Vagina (tissue), 2 donors: Measurements from ENCODE around the gene IMMP2L. TPM values are rescaled to one million over a fixed set of nuclear protein-coding genes. Genes with fewer than 3 reads are reported as not detected.

Source experiments
- DNase-seq, 2 donors: peaks; one replicate each; pipeline ENCODE4 v3.0.0-alpha.2; 2017; ENCODE audit errors: extremely low spot score in 2 of 2
- H3K27ac ChIP-seq: fragments of 200-600 bp; sonication (generic); one replicate; pipeline ENCODE4 v1.5.1; 2019
- H3K27me3 ChIP-seq: fragments of 200-600 bp; sonication (generic); one replicate; pipeline ENCODE4 v1.5.1; 2019
- H3K36me3 ChIP-seq, 2 donors: fragments of 200-600 bp; sonication (generic); one replicate each; pipeline ENCODE4 v1.5.1; 2017 to 2019
- H3K4me1 ChIP-seq: fragments of 200-600 bp; sonication (generic); one replicate; pipeline ENCODE4 v1.5.1; 2019
- H3K4me3 ChIP-seq, 2 donors: fragments of 200-600 bp; sonication (generic); 1 replicate in 1 of 2; 2 replicates in 1 of 2; pipeline ENCODE4 v1.5.1; 2016 to 2019
- H3K9me3 ChIP-seq: fragments of 200-600 bp; sonication (generic); one replicate; pipeline ENCODE4 v1.5.1; 2019
- CTCF ChIP-seq, 3 experiments: fragments of 450-650 bp in 2 of 3; fragments of 200-600 bp in 1 of 3; sonication (generic) in 1 of 3; IDR thresholded peaks; one replicate each; pipeline ENCODE4 v1.5.1; 2017 to 2019; ENCODE audit warnings: antibody characterized with exemption in 3 of 3, mild to moderate bottlenecking in 2 of 3, moderate library complexity in 2 of 3
- POLR2A ChIP-seq, 2 donors: fragments of 450-650 bp; IDR thresholded peaks; one replicate each; pipeline ENCODE4 v1.6.1; 2017; ENCODE audit warnings: antibody characterized with exemption in 2 of 2, mild to moderate bottlenecking in 2 of 2, moderate library complexity in 2 of 2
- POLR2AphosphoS5 ChIP-seq, 2 donors: sonication (generic); formaldehyde crosslinking; IDR thresholded peaks; one replicate each; pipeline ENCODE4 v1.9.0; 2017; ENCODE audit warnings: antibody characterized with exemption in 2 of 2, mild to moderate bottlenecking in 2 of 2, low read depth in 1 of 2; ENCODE audit not compliant: insufficient read depth in 1 of 2
- intact Hi-C: fragments of 100-400 bp; cut with DNase I; formaldehyde crosslinking; loops from one replicate; pipeline ENCODE4 v1.15.1; 2023
- total RNA-seq: library from RNA; depleted of rRNA; stranded (reverse); fragments of >200 nt; gene quantifications from one replicate; pipeline ENCODE4 v1.2.3, GENCODE V29; 2016

Gene IMMP2L
- total RNA-seq, 1 donor from 2014 or later = 13.3 TPM

- Histone ChIP-seq H3K4me3 (no peak overlapping the region), H3K9me3 (no peaks in the 10 kb centered on the region), H3K4me1 (no peaks in the 10 kb centered on the region), H3K27ac (no peak overlapping the region), H3K36me3 (no peaks in the 10 kb centered on the region), H3K27me3 (no peaks in the 10 kb centered on the region)
- intact Hi-C loops = no loop called here
- DNase-seq = no peak
- no peak for TF ChIP-seq POLR2AphosphoS5 (IDR thresholded peaks at IDR 0.05; ENCODE audit: insufficient read depth in 1 of 2, low read depth in 1 of 2)
Observed at GRCh38 chr7:110871856-110872255, 690.4 kb downstream of the IMMP2L start.

GRCh38 chr7:110870926-110871325 is 691.4 kb downstream of the IMMP2L start:
- Histone ChIP-seq H3K36me3 (no peaks in the 10 kb centered on the region), H3K27ac (no peak overlapping the region), H3K4me3 (no peak overlapping the region), H3K9me3 (no peaks in the 10 kb centered on the region), H3K4me1 (no peaks in the 10 kb centered on the region), H3K27me3 (no peaks in the 10 kb centered on the region)
- DNase-seq = no peak
- TF ChIP-seq POLR2AphosphoS5 (IDR thresholded peaks at IDR 0.05; ENCODE audit: insufficient read depth in 1 of 2, low read depth in 1 of 2) (no peak), CTCF (IDR thresholded peaks at IDR 0.05) (no peak), POLR2A (IDR thresholded peaks at IDR 0.05) (no peak)
- intact Hi-C loops = no loop called here

- no peaks in the 10 kb centered on the region for H3K36me3 ChIP-seq
- intact Hi-C loops = no loop called here
- H3K27me3 ChIP-seq = no peaks in the 10 kb centered on the region
- H3K4me3 ChIP-seq = no peak overlapping the region
- no peaks in the 10 kb centered on the region for H3K9me3 ChIP-seq
- DNase-seq = no peak
- no peaks in the 10 kb centered on the region for H3K4me1 ChIP-seq
- H3K27ac ChIP-seq = no peak overlapping the region
- TF ChIP-seq CTCF (IDR thresholded peaks at IDR 0.05) = no peak
- TF ChIP-seq POLR2A (IDR thresholded peaks at IDR 0.05) = no peak
- no peak for TF ChIP-seq POLR2AphosphoS5 (IDR thresholded peaks at IDR 0.05; ENCODE audit: insufficient read depth in 1 of 2, low read depth in 1 of 2)
Observed at GRCh38 chr7:110868458-110868857, 693.8 kb downstream of the IMMP2L start.

- DNase-seq = no peak
- Histone ChIP-seq H3K4me3 (no peak overlapping the region), H3K36me3 (no peaks in the 10 kb centered on the region), H3K27me3 (no peaks in the 10 kb centered on the region), H3K4me1 (no peaks in the 10 kb centered on the region), H3K9me3 (no peaks in the 10 kb centered on the region), H3K27ac (no peak overlapping the region)
- no peak for TF ChIP-seq POLR2AphosphoS5 (IDR thresholded peaks at IDR 0.05; ENCODE audit: insufficient read depth in 1 of 2, low read depth in 1 of 2)
- no peak for TF ChIP-seq POLR2A (IDR thresholded peaks at IDR 0.05)
- no peak for TF ChIP-seq CTCF (IDR thresholded peaks at IDR 0.05)
- intact Hi-C loops = no loop called here
Observed at GRCh38 chr7:110867771-110868170, 694.5 kb downstream of the IMMP2L start.

DNA sequence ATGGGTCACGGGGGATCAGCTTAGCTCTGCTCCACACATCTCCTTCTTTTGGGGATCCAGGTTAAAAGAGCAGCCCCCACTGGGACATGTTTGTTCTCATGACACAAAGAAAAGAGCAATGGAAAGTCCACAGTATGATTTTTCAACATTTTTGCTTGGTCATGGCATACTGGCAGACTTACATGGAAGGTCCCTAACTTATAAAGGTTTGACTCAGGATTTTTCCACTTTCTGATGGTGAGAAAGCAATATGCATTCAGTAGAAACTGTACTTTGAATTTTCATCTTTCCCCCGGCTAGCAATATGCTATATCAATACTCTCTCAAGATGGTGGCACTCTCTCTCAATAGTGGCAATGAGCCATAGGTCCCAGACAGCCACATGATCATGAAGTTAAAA is 699.0 kb downstream of the IMMP2L start:
- no peak overlapping the region for H3K27ac ChIP-seq
- H3K27me3 ChIP-seq = no peaks in the 10 kb centered on the region
- H3K36me3 ChIP-seq = no peaks in the 10 kb centered on the region
- TF ChIP-seq POLR2A (IDR thresholded peaks at IDR 0.05) = no peak
- TF ChIP-seq CTCF (IDR thresholded peaks at IDR 0.05) = no peak
- TF ChIP-seq POLR2AphosphoS5 (IDR thresholded peaks at IDR 0.05; ENCODE audit: insufficient read depth in 1 of 2, low read depth in 1 of 2) = no peak
- intact Hi-C loops = no loop called here
- DNase-seq = no peak
- H3K9me3 ChIP-seq = no peaks in the 10 kb centered on the region
- no peaks in the 10 kb centered on the region for H3K4me1 ChIP-seq
- H3K4me3 ChIP-seq = no peak overlapping the region

DNA sequence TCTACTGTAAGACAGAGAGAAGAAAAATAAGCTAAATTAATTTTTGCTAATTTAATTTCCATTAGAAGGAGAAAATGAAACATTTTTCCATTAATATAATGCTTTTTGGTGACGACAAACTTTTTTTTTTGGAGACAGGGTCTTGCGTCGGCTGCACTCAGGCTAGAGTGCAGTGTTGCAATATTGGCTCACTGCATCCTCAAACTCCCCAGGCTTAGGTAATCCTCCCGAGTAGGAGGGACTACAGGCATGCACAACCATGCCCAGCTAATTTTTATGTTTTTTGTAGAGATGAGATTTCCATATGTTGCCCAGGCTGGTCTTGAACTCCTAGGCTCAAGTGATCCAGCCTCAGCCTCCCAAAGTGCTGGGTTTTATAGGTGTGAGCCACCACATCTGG is 701.1 kb downstream of the IMMP2L start:
- no peaks in the 10 kb centered on the region for H3K9me3 ChIP-seq

More for the DNA sequence above, 701.1 kb downstream of the IMMP2L start:
- Histone ChIP-seq H3K27ac (no peak overlapping the region), H3K4me1 (no peaks in the 10 kb centered on the region), H3K4me3 (no peak overlapping the region), H3K36me3 (no peaks in the 10 kb centered on the region), H3K27me3 (no peaks in the 10 kb centered on the region)
- no peak for TF ChIP-seq POLR2AphosphoS5 (IDR thresholded peaks at IDR 0.05; ENCODE audit: insufficient read depth in 1 of 2, low read depth in 1 of 2)
- no peak for TF ChIP-seq CTCF (IDR thresholded peaks at IDR 0.05)
- TF ChIP-seq POLR2A (IDR thresholded peaks at IDR 0.05) = no peak
- DNase-seq = no peak
- intact Hi-C loops = no loop called here
